ENCODE data around the gene PLEK2. TPM values are rescaled to one million over a fixed set of nuclear protein-coding genes. Genes with fewer than 3 reads are reported as not detected.

PLEK2 gene
- total RNA-seq = 370 and 371 TPM in 2 replicates

GRCh38 chr14:67411820-67412421 lies at the start of gene PLEK2:
PLEK2 (minus strand) TSS chr14:67412165; CDS start chr14:67412059, 106 bp downstream.

GRCh38 chr14:67359775-67360469 lies 52.0 kb downstream of the PLEK2 start, which contains the start of the genes ATP6V1D and EIF2S1:
ATP6V1D (minus strand) TSS chr14:67359804; CDS start chr14:67359698, 106 bp downstream.
EIF2S1 (plus strand) TSS chr14:67360328; CDS start chr14:67364768, 4,440 bp downstream.

Other genes starting within 250 kb of the PLEK2 start
- not detected in 2 replicates for gene GARIN2, start 222.7 kb downstream of the PLEK2 start, total RNA-seq
- 10.3 and 11.9 TPM in 2 replicates for gene PALS1, start 170.7 kb downstream of the PLEK2 start, total RNA-seq
- gene ATP6V1D, start 52.4 kb downstream of the PLEK2 start, total RNA-seq = 69.4 and 70.5 TPM in 2 replicates
- 169 and 265 TPM in 2 replicates for gene EIF2S1, start 51.8 kb downstream of the PLEK2 start, total RNA-seq
- gene TMEM229B, start 76.6 kb upstream of the PLEK2 start, total RNA-seq = 3.0 and 3.1 TPM in 2 replicates
- gene PLEKHH1, start 121.1 kb upstream of the PLEK2 start, total RNA-seq = 3.3 and 3.4 TPM in 2 replicates
- gene PIGH, start 188.1 kb upstream of the PLEK2 start, total RNA-seq = 16.0 and 33.7 TPM in 2 replicates
- 60.0 and 83.0 TPM in 2 replicates for gene ARG2, start 207.8 kb upstream of the PLEK2 start, total RNA-seq

Data from hair follicular keratinocyte (primary cell).